Mesothelial cell of epicardium (in vitro differentiated cells): ENCODE results near the gene PLEKHM3. TPM values are rescaled to one million over a fixed set of nuclear protein-coding genes. Genes with fewer than 3 reads are reported as not detected.

ENCODE experiments used
- DNase-seq, 2 experiments: peaks; one replicate each; pipeline ENCODE4 v3.0.0; 2021; ENCODE audit warnings: low spot score in 2 of 2; ENCODE audit not compliant: unreplicated experiment in 2 of 2
- H3K27ac Mint-ChIP-seq: 2 replicates; pipeline ENCODE4 v1.8.0; 2021; ENCODE audit warnings: mixed read lengths
- H3K27me3 Mint-ChIP-seq: 2 replicates; pipeline ENCODE4 v1.8.0; 2021; ENCODE audit warnings: low read depth, mixed read lengths
- H3K36me3 Mint-ChIP-seq: 2 replicates; pipeline ENCODE4 v1.8.0; 2021; ENCODE audit warnings: mixed read lengths
- H3K4me1 Mint-ChIP-seq: 2 replicates; pipeline ENCODE4 v1.8.0; 2021; ENCODE audit warnings: mixed read lengths
- H3K4me3 Mint-ChIP-seq: 2 replicates; pipeline ENCODE4 v1.8.0; 2021; ENCODE audit warnings: mild to moderate bottlenecking, moderate library complexity, mixed read lengths
- H3K9me3 Mint-ChIP-seq: 2 replicates; pipeline ENCODE4 v1.8.0; 2021; ENCODE audit warnings: mixed read lengths
- total RNA-seq: library from RNA; stranded (reverse); gene quantifications from 3 replicates; pipeline ENCODE4 v1.2.1, GENCODE V29; 2021
- TF ChIP-seq, protein P1 (sequence below): fragments of 200-600 bp; sonication (generic); IDR thresholded peaks from one replicate; pipeline ENCODE4 v1.5.0; 2021; ENCODE audit warnings: antibody characterized with exemption; ENCODE audit not compliant: unreplicated experiment

PLEKHM3 gene
- total RNA-seq, 1 donor from 2014 or later: 16.2 TPM

DNA sequence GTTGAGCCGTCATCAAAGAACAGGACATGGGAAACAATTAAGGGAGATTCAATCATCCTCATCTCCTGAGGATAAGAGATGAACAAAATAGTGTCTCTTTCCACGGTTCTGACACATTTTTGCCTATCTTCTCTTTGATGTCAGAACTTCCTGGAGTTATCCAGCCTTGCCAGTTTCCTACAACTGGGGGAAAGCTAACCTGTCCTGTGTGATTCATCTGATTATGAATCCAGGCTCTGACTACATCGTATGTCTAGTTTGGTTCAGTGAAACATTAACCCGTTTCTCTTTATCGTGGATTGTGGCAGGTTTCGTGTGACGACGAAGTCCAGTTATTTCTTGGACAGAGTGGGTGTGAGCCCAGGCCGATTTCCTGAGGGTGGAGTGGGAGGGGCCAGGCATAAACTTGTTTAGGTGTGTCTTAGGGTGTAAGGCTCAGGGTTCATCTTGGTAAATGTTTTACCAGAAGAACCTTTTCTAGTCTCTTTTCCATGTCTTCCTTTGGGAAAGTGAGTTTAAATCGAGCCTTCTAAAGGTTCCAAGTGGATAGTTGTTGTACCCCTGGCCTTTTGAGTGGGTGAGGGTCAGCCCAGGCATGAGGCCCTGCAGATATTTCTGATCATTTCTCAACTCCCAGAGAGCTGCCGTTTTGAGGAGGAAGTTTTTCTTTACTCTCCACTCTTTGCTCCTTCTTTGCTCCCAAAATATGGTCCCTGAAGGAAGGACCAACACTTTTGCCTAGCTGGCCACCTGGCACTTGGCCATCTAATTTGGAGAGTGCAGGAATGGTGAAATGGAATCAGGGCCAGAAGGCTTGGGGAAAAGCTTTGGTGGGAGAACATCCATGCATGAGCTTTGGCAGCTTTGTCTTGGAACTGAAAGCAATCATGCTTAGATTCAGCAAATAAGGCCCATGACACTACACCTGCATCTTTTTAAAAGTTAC lies 205.2 kb downstream of the PLEKHM3 start:
- Mint-ChIP-seq H3K36me3 (peaks cover 5% of the 10 kb centered on the region), H3K27ac (no peak overlapping the region), H3K4me3 (no peak overlapping the region), H3K4me1 (no peaks in the 10 kb centered on the region), H3K9me3 (no peaks in the 10 kb centered on the region), H3K27me3 (no peaks in the 10 kb centered on the region)
- no peak for DNase-seq
- TF ChIP-seq, protein P1, sequence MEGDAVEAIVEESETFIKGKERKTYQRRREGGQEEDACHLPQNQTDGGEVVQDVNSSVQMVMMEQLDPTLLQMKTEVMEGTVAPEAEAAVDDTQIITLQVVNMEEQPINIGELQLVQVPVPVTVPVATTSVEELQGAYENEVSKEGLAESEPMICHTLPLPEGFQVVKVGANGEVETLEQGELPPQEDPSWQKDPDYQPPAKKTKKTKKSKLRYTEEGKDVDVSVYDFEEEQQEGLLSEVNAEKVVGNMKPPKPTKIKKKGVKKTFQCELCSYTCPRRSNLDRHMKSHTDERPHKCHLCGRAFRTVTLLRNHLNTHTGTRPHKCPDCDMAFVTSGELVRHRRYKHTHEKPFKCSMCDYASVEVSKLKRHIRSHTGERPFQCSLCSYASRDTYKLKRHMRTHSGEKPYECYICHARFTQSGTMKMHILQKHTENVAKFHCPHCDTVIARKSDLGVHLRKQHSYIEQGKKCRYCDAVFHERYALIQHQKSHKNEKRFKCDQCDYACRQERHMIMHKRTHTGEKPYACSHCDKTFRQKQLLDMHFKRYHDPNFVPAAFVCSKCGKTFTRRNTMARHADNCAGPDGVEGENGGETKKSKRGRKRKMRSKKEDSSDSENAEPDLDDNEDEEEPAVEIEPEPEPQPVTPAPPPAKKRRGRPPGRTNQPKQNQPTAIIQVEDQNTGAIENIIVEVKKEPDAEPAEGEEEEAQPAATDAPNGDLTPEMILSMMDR: no peak

DNA sequence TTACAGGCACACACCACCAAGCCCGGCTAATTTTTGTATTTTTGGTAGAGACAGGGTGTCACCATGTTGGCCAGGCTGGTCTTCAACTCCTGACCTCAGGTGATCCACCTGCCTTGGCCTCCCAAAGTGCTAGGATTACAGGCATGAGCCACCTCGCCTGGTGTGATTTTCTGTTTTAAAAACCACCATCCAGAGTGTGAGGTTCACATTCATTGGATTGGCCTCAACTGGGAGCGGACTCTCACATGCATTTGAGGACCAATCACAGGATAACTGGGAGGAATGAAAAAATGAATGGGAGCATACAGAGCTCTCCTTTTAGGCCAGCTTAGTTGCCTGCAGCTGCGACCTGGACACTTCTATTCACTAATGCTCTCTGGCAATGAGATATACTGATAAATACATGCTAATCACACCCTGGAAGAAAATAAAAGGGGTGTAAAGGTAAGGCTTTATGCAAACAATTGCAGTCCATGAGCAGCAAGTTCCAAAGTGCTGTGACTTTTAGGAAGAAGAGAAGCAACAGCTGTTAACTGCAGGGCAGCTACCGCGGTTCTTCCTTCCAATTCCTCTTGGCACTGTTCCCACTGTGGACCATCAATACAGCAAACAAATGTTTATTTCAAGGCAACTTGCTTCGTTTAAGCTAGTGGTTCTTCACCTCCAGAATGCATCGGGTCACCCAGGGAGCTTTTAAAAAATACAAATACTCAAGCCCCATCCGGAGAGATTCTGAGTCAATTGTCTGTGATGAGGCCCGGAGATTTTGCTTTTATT lies 206.1 kb downstream of the PLEKHM3 start:
- DNase-seq: no peak
- H3K36me3 Mint-ChIP-seq: no peaks in the 10 kb centered on the region
- H3K27me3 Mint-ChIP-seq: no peaks in the 10 kb centered on the region
- H3K4me1 Mint-ChIP-seq: no peaks in the 10 kb centered on the region
- H3K9me3 Mint-ChIP-seq: no peaks in the 10 kb centered on the region
- TF ChIP-seq, protein P1: no peak
- no peak overlapping the region for H3K4me3 Mint-ChIP-seq
- no peak overlapping the region for H3K27ac Mint-ChIP-seq

DNA sequence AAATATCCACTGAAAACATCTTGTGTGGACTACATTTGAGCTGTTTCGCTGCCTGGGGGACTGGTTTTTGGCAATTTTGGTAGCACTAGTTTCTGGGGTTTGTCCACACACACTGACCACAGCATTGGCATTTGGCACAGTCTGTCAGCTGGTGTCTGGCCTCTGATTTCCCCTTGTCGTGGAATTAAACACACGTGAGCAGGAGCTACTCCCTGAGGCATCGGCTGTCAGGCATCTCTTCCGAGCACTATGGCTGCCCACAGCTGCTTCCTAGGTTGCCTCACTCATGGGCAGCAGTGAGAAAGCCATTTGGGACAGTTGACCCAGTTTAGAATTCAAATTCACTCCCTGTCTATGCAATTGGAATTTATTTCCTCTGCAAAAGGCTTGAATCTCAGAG lies 208.8 kb downstream of the PLEKHM3 start:
- no peak overlapping the region for H3K27ac Mint-ChIP-seq
- no peak overlapping the region for H3K4me3 Mint-ChIP-seq
- TF ChIP-seq, protein P1: no peak

DNA sequence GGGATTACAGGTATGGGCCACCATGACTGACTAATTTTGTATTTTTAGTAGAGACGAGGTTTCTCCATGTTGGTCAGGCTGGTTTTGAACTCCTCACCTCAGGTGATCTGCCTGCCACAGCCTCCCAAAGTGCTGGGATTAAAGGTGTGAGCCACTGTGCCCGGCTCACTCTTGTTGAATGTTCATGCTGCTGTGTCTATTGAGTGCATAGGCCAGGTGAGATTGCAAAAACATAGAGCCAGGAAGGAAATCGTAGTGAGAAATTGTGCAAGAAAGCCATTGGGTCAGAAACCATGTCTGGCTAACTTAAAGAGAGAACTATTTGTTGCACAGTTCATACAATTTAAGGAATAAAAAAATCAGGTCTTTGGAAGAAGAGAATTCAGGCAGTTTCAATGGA lies 210.1 kb downstream of the PLEKHM3 start:
- no peak for DNase-seq
- Mint-ChIP-seq H3K4me3 (no peak overlapping the region), H3K27me3 (no peaks in the 10 kb centered on the region), H3K36me3 (no peaks in the 10 kb centered on the region), H3K9me3 (no peaks in the 10 kb centered on the region), H3K27ac (no peak overlapping the region), H3K4me1 (peaks cover 18% of the 10 kb centered on the region)
- TF ChIP-seq, protein P1: no peak

More for the DNA sequence above, 208.8 kb downstream of the PLEKHM3 start:
- Mint-ChIP-seq H3K27me3 (no peaks in the 10 kb centered on the region), H3K36me3 (no peaks in the 10 kb centered on the region), H3K4me1 (peaks cover 9% of the 10 kb centered on the region), H3K9me3 (no peaks in the 10 kb centered on the region)
- no peak for DNase-seq

DNA sequence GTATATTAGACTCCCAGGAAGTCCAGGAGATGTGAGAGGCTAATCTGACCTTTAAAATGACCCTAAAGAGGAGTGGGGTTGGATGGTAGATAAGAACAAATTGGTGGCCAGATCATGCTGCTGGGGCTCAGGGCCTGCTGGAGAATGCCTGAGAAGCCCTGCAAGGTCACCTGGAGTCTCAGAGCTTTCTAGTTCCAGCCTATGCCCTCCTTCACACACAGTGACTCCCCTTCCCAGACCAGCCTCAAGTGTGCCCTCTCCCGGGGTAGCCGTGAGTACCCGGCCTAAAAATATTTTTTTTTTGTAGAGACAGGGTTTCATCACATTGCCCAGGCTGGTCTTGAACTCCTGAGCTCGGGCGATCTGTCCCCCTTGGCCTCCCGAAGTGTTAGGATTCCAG lies 211.4 kb downstream of the PLEKHM3 start:
- no peak for DNase-seq
- no peak overlapping the region for H3K4me3 Mint-ChIP-seq
- no peaks in the 10 kb centered on the region for H3K9me3 Mint-ChIP-seq
- H3K27ac Mint-ChIP-seq: no peak overlapping the region
- H3K4me1 Mint-ChIP-seq: peaks cover 25% of the 10 kb centered on the region
- no peaks in the 10 kb centered on the region for H3K27me3 Mint-ChIP-seq
- TF ChIP-seq, protein P1: no peak
- H3K36me3 Mint-ChIP-seq: no peaks in the 10 kb centered on the region
